A172 (cell line): ENCODE measurements around the gene ARHGAP32. TPM values are rescaled to one million over a fixed set of nuclear protein-coding genes. Genes with fewer than 3 reads are reported as not detected.

Source experiments
- total RNA-seq: library from RNA; depleted of rRNA; stranded (reverse); fragments of >200 nt; shearing (Covaris generic); gene quantifications from 2 replicates; pipeline ENCODE4 v1.2.3, GENCODE V29; 2014; rRNA removed

The ARHGAP32 gene
- total RNA-seq, 1 experiment from 2014 or later: 4.8 TPM

Other genes starting within 250 kb of the ARHGAP32 start
- not detected in 2 replicates for gene TP53AIP1, start 249.5 kb downstream of the ARHGAP32 start, total RNA-seq
- gene BARX2, start 183.5 kb upstream of the ARHGAP32 start, total RNA-seq: not detected in 2 replicates